Activated T-cell treated with anti-CD3 and anti-CD28 coated beads, Interleukin-2, amount 50 U/mL, for 48 hours (primary cell): Measurements from ENCODE around the gene ADGRA1.

Experiments used
- DNase-seq, 2 experiments: peaks; one replicate each; pipeline ENCODE4 v3.0.0-alpha.2; 2020

ADGRA1 gene

GRCh38 chr10:133079836-133080682 is 7.7 kb upstream of the ADGRA1 start:
- DNase-seq: no peak

- no peak for DNase-seq
Observed at GRCh38 chr10:133080683-133081040, 7.1 kb upstream of the ADGRA1 start.

- no peak for DNase-seq
Observed at GRCh38 chr10:133081636-133082035, 6.1 kb upstream of the ADGRA1 start.

GRCh38 chr10:133082685-133083421 is 4.9 kb upstream of the ADGRA1 start:
- DNase-seq: no peak

- DNase-seq: no peak
Observed at GRCh38 chr10:133083422-133084100, 4.2 kb upstream of the ADGRA1 start.

GRCh38 chr10:133084491-133084890 is 3.2 kb upstream of the ADGRA1 start:
- no peak for DNase-seq

GRCh38 chr10:133085251-133086125 is 2.2 kb upstream of the ADGRA1 start:
- DNase-seq: no peak

GRCh38 chr10:133086247-133086646 is 1.5 kb upstream of the ADGRA1 start:
- no peak for DNase-seq

- no peak for DNase-seq
Observed at GRCh38 chr10:133087045-133087678, 562 bp upstream of the ADGRA1 start.

GRCh38 chr10:133088179-133088955 is 643 bp downstream of the ADGRA1 start:
- DNase-seq: no peak

- DNase-seq: no peak
Observed at GRCh38 chr10:133088956-133089800, 1.5 kb downstream of the ADGRA1 start.

GRCh38 chr10:133090101-133090500 is 2.4 kb downstream of the ADGRA1 start:
- no peak for DNase-seq

GRCh38 chr10:133090654-133091053 is 2.9 kb downstream of the ADGRA1 start:
- DNase-seq: no peak

- no peak for DNase-seq
Observed at GRCh38 chr10:133091316-133091715, 3.6 kb downstream of the ADGRA1 start.

- DNase-seq: no peak
Observed at GRCh38 chr10:133093291-133093690, 5.6 kb downstream of the ADGRA1 start.

GRCh38 chr10:133094286-133094685 is 6.6 kb downstream of the ADGRA1 start:
- no peak for DNase-seq

GRCh38 chr10:133094866-133095265 is 7.1 kb downstream of the ADGRA1 start:
- DNase-seq: no peak

- DNase-seq: no peak
Observed at GRCh38 chr10:133095586-133095985, 7.9 kb downstream of the ADGRA1 start.

- peak; percentile 39 for DNase-seq
Observed at GRCh38 chr10:133096616-133097269, 9.0 kb downstream of the ADGRA1 start.

- no peak for DNase-seq
Observed at GRCh38 chr10:133097418-133097817, 9.7 kb downstream of the ADGRA1 start.
